SK-N-MC (cell line): ENCODE measurements around the gene CENPQ.

Experiments
- EZH2 ChIP-seq: fragments of 200-600 bp; sonication (generic); IDR thresholded peaks from one replicate; pipeline ENCODE4 v1.6.1; 2017; ENCODE audit warnings: antibody characterized with exemption
- FOXP2 ChIP-seq: optimal IDR thresholded peaks from 2 replicates; pipeline ENCODE3; 2011; ENCODE audit warnings: mild to moderate bottlenecking, moderate library complexity; ENCODE audit not compliant: insufficient read depth; ENCODE audit errors: extremely low read length, control extremely low read depth
- POLR2AphosphoS5 ChIP-seq: IDR thresholded peaks from 2 replicates; pipeline ENCODE4 v1.6.1; 2012; ENCODE audit warnings: mild to moderate bottlenecking, low read depth, low read length, borderline replicate concordance

GRCh38 chr6:49499623-49500022 is 36.5 kb downstream of the CENPQ start, which contains the start of gene GLYATL3:
- TF ChIP-seq EZH2 (no peak), POLR2AphosphoS5 (no peak), FOXP2 (no peak)
